NOMO-1 treated with dmso at 0.1 percent for 144 hours (cell line): Measurements from ENCODE around the gene SERPINA12.

Source experiments
- DNase-seq: peaks from one replicate; lab custom pipeline; 2025; ENCODE audit not compliant: unreplicated experiment; lab: John Stamatoyannopoulos, UW

SERPINA12 gene

GRCh38 chr14:94467728-94468520 is 41.3 kb downstream of the SERPINA12 start:
- DNase-seq: no peak

- DNase-seq: no peak
Observed at GRCh38 chr14:94466706-94467370, 42.4 kb downstream of the SERPINA12 start.

GRCh38 chr14:94465042-94465441 is 44.2 kb downstream of the SERPINA12 start:
- no peak for DNase-seq

GRCh38 chr14:94464290-94464689 is 45.0 kb downstream of the SERPINA12 start:
- no peak for DNase-seq

- DNase-seq: no peak
Observed at GRCh38 chr14:94462763-94463572, 46.3 kb downstream of the SERPINA12 start.

- no peak for DNase-seq
Observed at GRCh38 chr14:94462219-94462551, 47.1 kb downstream of the SERPINA12 start.

- DNase-seq: no peak
Observed at GRCh38 chr14:94461526-94462218, 47.6 kb downstream of the SERPINA12 start.

- DNase-seq: no peak
Observed at GRCh38 chr14:94460631-94461416, 48.4 kb downstream of the SERPINA12 start.

GRCh38 chr14:94458558-94459205 is 50.6 kb downstream of the SERPINA12 start:
- DNase-seq: no peak

GRCh38 chr14:94458096-94458495 is 51.2 kb downstream of the SERPINA12 start:
- no peak for DNase-seq

GRCh38 chr14:94455928-94456327 is 53.3 kb downstream of the SERPINA12 start:
- no peak for DNase-seq

- DNase-seq: no peak
Observed at GRCh38 chr14:94451826-94452225, 57.4 kb downstream of the SERPINA12 start.

- no peak for DNase-seq
Observed at GRCh38 chr14:94451091-94451771, 58.0 kb downstream of the SERPINA12 start.

- DNase-seq: no peak
Observed at GRCh38 chr14:94450722-94451090, 58.6 kb downstream of the SERPINA12 start.

GRCh38 chr14:94449930-94450329 is 59.3 kb downstream of the SERPINA12 start:
- no peak for DNase-seq

GRCh38 chr14:94448071-94448808 is 61.0 kb downstream of the SERPINA12 start:
- DNase-seq: no peak

- no peak for DNase-seq
Observed at GRCh38 chr14:94447206-94447605, 62.1 kb downstream of the SERPINA12 start.

- DNase-seq: no peak
Observed at GRCh38 chr14:94446126-94446525, 63.1 kb downstream of the SERPINA12 start.

GRCh38 chr14:94445003-94445402 is 64.3 kb downstream of the SERPINA12 start:
- no peak for DNase-seq
